NCI-H774 (cell line): ENCODE results near the gene ZSCAN9.

ENCODE experiments used
- DNase-seq: peaks from one replicate; lab custom pipeline; 2025; lab: John Stamatoyannopoulos, UW

Gene ZSCAN9

GRCh38 chr6:28220257-28221133 lies 4.6 kb upstream of the ZSCAN9 start:
- no peak for DNase-seq

DNA sequence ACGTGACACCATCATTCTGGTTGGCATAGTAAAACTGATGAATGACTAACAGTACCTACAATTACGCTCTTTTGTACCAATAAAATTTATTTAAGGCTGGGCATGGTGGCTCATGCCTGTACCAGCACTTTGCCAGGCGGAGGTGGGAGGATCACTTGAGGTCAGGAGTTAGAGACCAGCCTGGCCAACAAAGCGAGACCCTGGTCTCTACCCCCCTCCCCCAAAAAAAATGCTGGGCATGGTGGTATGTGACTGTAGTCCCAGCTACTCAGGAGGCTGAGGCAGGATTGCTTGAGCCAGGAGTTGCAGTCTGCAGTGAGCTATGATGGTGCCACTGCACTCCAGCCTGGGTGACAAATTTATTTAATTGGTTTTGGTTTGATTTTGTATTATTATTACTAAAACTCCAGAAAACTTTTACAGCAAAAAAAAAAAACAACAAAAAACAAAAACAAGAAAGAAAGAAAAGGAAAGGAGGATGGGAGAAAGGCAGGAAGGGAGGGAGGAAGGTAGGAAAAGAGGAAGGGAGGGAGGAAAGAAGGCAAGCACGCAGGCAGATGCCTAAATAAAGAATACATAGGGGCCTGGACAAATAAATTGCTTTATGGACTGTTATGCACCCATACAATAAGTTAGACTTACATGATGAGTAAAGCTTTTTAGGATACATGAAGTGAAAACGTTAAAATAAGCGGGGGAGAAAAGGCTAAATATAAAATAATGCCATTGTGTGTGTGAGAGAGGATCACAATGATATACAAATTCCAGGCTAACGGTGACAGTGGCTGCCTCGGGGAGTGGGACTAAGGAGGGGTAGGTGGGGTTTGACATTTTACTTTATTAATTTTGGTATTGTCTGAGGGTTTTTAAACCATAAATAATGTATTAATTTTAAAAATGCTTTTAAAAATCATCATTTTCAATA lies 682 bp upstream of the ZSCAN9 start:
- DNase-seq = no peak

GRCh38 chr6:28226460-28226859 lies 1.4 kb downstream of the ZSCAN9 start:
- no peak for DNase-seq

GRCh38 chr6:28232785-28233184 lies 7.7 kb downstream of the ZSCAN9 start:
- no peak for DNase-seq

DNA sequence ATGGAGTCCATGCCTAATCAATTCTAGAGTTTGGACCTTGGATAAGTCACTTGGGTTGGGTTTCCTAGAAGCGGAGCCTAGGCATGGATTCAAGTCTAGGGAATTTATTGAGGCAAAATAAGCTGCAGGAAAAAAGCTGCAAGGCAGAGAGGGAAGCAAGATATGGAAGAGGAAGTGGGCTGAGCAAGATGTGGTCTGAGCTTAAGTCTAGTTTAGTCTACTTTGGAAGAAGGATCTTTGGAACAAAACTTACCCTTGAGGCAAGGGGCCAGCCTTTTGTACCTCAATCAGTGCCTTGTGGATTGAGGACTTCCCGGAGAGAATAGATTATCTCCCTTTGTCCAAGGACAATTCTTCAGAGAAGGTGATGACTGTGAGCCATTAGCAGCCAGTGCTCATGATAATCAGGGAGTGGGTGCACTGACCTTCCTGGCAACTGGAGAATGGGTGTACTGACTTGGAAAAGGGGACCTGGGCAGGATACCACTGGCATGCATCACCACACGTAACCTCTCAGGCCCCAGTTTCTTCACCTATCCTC lies 10.9 kb downstream of the ZSCAN9 start:
- no peak for DNase-seq

- no peak for DNase-seq
Observed at GRCh38 chr6:28239636-28240035, 14.6 kb downstream of the ZSCAN9 start.

- DNase-seq = no peak
Observed at GRCh38 chr6:28240471-28240870, 15.4 kb downstream of the ZSCAN9 start.

DNA sequence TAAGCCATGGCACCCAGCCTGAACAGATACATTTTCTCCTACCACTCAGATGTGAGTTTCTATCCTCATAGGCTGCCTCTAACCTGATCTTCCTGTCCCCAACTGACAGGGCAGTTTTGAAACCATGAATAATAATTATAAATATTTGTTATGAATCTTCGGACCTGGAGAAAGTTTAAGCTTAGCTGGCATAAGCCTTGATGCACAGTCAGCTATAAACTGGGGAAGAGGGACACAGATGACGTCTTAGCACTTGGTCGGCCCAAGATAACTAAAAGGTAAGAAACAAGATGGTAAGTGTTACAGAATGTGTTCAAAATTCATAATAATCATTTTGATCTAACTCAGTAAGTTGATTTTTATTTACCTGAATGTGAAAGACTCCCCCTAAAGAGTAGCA lies 18.9 kb downstream of the ZSCAN9 start:
- no peak for DNase-seq

DNA sequence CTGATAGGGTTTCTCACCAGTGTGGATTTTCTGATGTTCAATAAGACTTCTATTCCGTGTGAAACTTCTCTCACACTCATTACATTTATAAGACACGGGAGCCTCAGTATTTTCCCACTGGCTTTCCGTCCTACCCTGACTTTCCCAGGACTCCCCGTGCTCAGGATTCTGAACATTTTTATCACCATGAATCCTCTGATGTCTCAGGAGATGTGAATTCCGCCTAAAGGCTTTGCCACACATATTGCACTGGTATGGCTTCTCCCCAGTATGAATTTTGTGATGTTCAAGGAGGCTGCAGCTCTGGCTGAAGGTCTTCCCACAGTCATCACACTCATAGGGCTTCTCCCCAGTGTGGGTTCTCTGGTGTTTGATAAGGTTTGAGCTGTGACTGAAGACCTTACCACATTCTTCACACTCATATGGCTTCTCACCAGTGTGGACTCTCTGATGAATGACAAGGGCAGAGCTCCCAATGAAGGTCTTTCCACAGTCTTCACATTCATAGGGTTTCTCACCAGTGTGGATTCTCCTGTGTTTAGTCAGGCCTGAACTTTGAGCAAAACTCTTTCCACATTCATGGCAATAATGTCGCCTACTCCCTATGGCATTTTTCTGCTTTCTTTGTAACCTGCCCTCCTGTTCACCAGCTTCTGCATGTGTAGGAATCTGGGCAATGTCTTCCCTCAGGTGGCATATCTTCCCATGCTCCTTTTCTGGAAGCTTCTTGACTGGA lies 20.3 kb downstream of the ZSCAN9 start:
- no peak for DNase-seq

GRCh38 chr6:28248916-28249315 lies 23.8 kb downstream of the ZSCAN9 start:
- no peak for DNase-seq

DNA sequence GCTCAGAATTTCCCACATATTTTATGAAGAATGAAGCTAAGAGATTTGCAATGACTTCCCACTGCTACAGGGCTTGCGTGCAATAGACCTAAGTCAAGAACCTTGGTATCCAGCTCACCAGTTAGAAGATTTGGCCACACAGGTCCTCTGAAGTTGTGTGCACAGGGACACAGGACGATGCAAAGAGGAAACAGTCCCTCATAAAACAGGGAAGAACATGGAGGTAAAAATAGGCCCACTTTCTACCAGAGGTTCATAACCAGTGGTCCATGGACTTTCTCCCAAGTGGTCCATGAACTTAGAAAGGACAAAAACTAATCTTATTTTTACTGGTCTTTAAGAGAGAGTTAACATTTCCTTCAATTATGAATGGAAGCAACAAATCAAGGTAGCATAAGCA lies 25.7 kb downstream of the ZSCAN9 start:
- DNase-seq = no peak

- DNase-seq = no peak
Observed at GRCh38 chr6:28251661-28252008, 26.6 kb downstream of the ZSCAN9 start.

DNA sequence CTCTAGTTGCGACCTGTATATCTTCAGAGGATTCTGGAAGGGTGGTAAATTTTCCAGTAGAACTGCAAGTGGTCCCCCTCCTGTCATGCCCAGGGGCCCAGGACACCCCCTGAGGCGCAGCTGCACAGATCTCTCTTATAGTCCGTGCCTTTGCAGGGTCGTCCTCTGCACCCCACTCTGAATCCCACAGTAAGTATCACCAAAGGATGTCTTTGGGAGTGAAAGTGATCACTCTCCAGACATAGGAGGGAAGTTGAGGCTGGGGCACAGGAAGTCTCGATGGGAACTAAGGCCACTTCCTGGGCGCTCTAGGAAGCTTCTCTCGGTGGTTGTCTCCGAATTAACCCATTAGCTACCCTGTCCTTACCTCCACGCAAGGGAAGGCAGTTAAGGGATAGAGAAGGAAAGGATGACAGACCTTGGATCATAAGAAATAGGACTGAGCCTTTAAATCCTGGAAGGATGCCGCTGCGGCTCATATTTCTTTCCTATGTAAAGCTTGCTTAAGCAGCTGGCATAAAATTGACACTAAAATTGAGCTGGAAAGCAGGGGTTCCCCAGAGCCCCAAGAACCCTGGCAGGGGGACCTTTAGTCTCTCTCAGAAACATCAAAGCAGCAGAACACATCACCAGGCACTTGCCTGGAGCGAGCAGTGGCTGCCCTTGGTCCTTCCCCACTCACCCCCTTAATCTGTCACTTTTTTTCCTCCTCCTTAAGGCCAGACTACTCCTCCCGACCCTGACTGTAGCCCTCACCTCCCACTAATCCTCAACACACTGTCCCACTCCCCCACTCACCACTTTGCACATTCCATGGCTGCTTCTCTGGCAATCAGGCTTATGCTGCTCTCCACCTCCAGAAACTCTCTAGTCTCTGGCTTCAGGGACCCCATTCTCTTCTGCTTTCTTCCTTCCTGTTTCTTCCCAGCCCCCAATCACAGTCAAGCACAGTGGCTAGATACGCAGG lies 27.2 kb downstream of the ZSCAN9 start, which contains the start of gene ZKSCAN4:
TSS of gene ZKSCAN4 (minus strand) at position 261 of the 967 bp plus-strand sequence. CDS start 289 bp downstream, outside the sequence.
- DNase-seq = peak; percentile 81

GRCh38 chr6:28254121-28254519 lies 29.0 kb downstream of the ZSCAN9 start:
- no peak for DNase-seq

DNA sequence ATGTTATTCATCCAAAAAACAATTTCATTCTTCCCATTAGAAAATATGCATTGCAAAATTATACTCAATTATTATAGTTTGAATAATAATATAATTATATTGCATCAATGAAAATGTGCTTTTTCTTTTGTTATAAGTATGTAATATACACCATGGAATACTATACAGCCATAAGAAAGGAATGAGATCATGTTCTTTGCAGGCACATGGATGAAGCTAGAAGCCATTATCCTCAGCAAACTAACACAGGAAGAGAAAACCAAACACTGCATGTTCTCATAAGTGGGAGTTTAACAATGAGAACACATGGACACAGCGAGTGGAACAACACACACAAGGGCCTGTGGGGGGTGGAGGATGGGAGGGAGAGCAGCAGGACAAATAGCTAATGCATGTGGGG lies 32.0 kb downstream of the ZSCAN9 start:
- no peak for DNase-seq

GRCh38 chr6:28258877-28259777 lies 34.1 kb downstream of the ZSCAN9 start, which contains the start of gene NKAPL:
TSS of gene NKAPL (plus strand) at chr6:28259297. CDS start at chr6:28259372, 75 bp downstream.
- DNase-seq = no peak

GRCh38 chr6:28263922-28264321 lies 38.8 kb downstream of the ZSCAN9 start:
- no peak for DNase-seq

DNA sequence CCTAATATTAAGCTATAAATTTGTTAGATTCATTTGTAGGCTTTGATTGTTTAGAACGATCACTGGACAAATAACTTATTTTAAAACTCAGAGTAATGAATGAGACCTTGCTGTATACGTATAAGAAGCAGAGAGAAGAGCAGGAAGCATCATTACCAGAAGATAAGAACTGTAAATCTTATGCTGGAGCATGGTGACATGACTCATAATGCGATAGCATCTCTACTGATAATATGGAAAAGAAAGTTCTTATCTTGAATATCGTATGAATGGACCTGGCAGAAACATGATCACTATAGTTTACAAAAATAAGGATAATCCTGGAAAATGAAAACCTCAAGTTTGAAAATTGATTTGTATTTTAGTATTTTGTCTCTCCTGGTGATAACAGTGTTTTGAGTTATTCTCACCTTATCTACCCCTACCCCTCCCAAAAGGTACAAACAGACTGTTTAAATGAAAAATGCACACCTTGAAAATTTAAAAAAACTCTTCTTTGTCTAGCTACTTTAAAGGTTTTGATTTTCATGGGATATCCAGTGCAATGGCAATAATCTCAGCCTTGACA lies 39.8 kb downstream of the ZSCAN9 start:
- DNase-seq = no peak

GRCh38 chr6:28266563-28266961 lies 41.5 kb downstream of the ZSCAN9 start:
- DNase-seq = no peak
